NAMALWA (cell line): ENCODE measurements around the gene PITPNC1.
"Not testable (repeated sequence)": the region's sequence is repeated elsewhere in the genome, so short reads cannot be mapped to it uniquely, and the experiment has no call there.

ENCODE experiments used
- DNase-seq: peaks from one replicate; pipeline ENCODE4 v3.0.0-alpha.2; 2015; ENCODE audit warnings: low spot score

Gene PITPNC1

DNA sequence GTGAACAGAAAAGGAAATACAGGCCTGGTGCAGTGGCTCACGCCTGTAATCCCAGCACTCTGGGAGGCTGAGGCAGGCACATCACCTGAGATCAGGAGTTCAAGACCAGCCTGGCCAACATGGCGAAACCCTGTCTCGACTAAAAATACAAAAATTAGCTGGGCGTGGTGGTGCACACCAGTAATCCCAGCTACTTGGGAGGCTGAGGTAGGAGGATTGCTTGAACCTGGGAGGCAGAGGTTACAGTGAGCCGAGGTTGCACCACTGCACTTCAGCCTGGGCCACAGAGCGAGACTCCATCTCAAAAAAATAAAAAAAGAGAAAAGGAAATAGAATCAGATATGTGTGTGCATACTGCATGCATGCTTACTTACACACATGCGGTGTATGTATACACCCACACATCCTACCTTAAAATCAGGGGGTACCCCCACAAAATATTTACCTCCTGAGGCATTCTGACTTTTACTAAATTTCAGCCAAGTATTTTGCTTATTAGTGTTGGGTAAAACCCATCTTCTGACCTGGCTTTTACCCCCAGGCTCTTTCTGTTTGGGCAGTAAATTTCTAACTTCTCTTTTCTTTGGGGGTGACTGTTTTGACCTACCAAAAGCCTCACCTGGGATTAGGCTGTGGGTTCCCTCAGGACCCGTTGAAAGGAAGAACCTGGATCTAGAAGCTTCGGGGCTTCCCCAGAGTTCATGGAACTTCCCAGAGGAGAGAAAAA is 201.8 kb downstream of the PITPNC1 start:
- DNase-seq, result not testable (repeated sequence)

- DNase-seq, result no peak
Measured at GRCh38 chr17:67582673-67583081, 205.6 kb downstream of the PITPNC1 start.

DNA sequence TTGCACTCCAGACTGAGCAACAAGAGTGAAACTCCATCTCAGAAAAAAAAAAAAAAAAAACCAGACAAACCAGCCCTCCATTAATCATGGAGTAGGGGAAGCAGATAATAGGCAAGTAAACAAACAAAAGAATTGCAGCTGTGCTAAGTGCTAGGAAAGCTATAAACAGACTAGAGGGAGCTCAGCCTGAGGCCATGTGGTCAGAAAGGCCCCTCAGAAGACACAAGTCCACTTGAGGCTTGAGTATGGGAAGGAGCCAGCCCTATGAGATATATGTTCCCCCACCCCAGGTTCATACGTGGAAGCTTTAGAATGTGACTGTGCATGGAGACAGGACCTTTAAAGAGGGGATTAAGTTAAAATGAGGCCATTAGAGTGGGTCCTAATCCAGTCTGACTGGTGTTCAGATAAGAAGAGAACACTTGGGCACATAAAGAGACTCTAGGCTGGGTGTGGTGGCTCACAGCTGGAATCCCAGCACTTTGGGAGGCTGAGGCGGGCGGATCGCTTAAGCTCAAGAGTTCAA is 208.1 kb downstream of the PITPNC1 start:
- DNase-seq, result no peak

GRCh38 chr17:67588326-67588725 is 211.2 kb downstream of the PITPNC1 start:
- no peak for DNase-seq

GRCh38 chr17:67594115-67594880 is 217.2 kb downstream of the PITPNC1 start:
- DNase-seq, result peak; percentile 31

DNA sequence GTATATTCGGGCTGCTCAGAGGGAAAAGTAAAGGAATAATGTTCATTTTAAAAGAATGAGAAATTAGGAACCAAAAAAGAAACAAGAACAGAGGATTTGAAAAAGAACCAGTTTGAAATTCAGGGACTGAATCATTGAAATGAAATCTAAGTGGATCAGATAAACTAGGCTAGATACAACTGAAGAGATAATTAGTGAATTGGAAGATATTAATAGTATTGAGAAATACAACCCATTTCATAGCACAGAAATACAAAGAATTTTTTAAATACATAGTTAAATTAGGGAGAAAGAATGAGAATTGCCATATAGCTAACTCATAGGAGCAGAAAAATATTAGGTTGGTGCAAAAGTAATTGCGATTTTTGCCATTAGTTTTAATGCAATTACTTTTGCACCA is 223.3 kb downstream of the PITPNC1 start:
- no peak for DNase-seq

GRCh38 chr17:67601897-67602296 is 224.8 kb downstream of the PITPNC1 start:
- no peak for DNase-seq

GRCh38 chr17:67602444-67602843 is 225.4 kb downstream of the PITPNC1 start:
- no peak for DNase-seq

GRCh38 chr17:67602974-67603373 is 225.9 kb downstream of the PITPNC1 start:
- DNase-seq, result peak; percentile 82

DNA sequence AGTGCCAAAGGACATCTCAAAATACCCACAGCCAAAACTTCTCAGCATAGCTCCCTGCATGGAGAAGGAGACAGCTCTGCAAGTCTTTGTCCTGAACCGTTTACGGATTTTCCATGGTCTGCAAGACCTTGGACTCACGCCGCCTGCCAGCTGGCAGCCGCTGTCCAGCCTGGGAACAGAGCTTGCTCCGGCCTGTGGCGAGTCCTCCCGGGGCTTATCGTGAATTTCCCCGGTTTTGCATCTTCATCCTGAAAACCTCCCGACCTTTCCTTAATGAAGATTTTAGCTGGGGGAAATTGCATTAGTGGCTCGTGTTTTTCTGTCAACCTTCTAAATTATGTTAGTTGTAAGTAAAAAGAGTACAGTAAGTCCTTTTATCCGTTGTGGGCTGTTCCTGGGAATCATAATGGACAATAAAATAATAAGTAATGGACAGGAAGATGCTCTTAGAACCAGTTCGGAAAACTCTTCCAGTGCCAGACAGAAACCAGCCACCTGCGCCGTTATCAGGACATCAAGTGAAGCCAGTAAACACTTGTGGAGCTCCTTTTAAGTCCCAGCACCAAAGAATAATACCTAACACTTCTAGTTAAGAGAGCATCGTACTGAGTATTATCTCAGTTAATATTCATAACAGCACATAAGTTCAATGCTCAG is 228.3 kb downstream of the PITPNC1 start:
- DNase-seq, result no peak

- no peak for DNase-seq
Measured at GRCh38 chr17:67606471-67606870, 229.4 kb downstream of the PITPNC1 start.

DNA sequence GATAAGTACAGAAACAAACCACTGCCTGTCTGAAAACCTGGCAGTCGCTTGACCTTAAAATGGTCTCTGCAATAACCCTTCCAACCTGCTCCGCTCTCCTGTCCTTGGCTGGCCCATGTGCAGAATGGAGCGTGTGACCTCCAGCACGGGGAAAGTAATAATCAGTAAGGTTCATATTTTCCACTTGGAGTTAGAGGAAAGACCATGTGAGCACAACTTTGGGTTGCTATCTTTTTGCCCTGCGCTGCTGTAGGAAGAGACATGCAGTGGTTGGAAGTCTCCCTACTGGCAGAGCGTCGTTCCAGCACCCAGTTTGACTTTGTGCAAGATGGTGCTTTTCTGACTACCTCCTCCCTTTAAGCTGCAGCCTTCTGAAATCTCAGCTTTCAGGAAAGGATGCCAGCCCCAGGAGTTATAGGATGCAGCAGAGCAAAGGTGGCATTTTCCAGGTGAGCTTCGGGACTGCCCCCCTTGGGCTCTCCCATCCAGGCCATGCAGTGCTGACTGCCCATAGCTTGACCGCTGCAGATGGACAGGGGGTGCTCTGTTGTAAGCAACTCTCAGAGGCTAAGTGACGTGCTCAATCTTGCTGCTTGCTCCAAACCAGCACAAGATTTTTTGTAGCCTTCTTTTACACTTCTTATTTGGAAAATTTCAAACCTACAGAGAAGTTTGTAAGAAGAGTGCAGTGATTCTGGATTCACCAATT is 230.0 kb downstream of the PITPNC1 start:
- no peak for DNase-seq

DNA sequence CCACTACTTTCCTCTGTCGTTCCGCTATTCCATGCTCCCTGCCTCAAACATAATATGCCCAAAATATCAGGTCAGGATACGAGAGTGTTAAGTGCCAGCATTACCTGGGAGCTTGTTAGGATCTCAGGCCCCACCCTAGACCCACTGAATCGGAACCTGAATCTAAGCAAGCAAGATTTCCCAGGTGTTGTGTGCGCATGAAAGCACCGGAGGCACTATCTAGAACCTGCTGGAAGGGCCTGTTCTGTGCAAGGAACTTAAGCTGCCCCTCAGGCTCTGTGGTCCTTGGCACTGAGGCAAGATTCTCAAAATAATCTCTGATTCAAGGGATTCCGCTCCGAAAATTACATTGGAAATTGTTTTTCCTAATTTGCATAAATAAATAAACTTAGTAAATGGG is 233.0 kb downstream of the PITPNC1 start:
- no peak for DNase-seq

DNA sequence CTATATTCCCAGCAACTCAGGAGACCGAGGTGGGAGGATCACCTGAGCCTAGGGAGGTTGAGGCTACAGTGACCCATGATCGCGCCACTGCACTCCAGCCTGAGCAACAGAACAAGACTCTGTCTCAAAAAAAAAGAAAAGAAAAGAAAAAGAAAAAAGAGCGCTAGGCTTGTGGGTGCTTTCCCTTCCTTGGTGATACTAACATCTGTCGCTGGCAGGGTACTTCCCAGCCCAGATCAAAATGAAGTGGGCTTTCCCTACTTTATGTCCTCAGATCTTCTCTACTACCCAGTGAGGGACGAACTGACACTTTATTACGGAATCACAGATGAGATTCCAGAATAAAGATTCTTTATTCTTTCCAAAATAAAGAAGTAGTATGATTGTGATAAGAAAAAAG is 236.9 kb downstream of the PITPNC1 start:
- no peak for DNase-seq

DNA sequence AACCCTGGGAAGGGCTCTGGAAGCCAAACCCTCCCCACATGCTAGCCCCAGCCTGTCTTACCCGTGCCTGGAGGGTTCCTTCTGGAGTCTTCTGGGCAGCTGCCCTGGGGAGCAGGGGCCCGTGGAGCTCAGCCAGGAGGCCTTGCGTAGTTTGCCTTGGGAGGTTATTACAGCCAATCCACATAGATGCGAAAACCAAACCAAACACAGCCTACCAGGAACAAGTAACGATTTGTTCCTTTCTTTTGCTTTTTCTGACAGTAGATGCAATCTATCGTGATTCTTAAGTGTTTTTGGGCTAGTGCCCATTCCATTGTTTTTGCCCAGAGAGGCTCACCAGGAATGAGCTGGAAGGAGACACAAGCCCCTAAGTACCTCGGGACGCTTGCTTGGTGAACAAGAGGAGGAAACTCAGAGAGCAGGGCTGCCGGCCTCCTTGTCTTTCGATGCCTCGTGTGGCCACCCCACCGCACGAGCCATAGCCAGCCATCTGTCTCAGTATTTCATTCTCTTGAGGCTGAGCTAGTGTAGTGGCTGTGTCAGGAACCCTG is 238.0 kb downstream of the PITPNC1 start:
- no peak for DNase-seq

DNA sequence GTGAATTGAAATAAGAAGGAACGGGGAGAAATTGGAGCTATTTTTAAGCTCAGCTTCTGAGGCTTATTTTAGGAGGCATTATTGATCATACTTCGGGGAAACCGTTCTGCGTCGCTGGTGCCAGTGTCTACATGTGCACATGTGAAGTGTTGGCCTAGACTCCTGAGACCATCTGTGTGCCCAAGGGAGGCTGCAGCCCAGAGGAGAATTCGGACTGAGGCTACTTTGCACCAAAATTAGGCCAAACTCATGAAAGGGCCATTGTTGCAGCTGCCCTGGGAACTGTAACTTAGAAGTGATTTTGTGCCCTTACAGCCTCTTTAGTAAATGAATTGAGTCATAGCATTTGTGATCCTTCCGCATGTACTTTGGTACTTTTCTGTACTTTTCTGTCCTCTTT is 238.7 kb downstream of the PITPNC1 start:
- no peak for DNase-seq

DNA sequence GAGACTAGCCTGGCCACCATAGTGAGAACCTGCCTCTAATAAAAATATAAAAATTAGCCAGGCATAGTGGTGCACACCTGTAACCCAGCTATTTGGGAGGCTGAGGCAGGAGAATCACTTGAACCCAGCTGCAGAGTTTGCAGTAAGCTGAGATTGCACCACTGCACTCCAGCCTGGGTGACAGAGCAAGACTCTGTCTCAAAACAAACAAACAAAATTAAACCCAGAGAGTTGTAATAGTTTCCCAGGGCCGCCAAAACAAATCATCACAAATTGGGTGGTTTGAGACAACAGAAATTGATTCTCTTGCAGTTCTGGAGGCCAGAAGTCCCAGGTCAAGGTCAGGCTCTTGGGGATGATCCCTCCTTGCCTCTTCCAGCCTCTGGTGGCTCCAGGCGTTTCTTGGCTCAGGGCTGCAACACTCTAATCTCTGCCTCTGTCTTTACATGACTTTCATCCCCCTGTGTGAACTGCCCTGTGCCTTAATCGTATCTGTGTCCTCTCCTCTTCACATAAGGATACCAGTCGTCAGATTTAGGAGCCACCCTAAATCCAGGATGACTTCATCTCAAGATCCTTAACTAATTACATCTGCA is 240.3 kb downstream of the PITPNC1 start:
- no peak for DNase-seq

- DNase-seq, result no peak
Measured at GRCh38 chr17:67619555-67619954, 242.5 kb downstream of the PITPNC1 start.

DNA sequence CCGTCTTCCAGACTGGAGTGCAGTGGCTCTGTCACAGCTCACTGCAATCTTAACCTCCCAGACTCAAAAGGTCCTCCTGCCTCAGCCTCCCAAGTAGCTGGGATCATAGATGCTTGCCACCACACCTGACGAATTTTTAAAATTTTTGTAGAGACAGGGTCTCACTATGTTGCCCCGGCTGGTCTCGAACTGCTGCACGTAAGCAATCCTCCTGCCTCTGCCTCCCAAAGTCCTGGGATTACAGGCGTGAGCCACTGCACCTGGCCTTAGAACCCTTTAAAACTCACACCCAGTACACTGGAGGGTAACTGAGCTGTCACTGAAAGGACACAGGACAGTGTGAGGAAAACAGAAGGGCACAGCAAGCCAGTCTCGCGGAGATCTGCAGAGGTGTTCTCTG is 243.0 kb downstream of the PITPNC1 start:
- no peak for DNase-seq

- no peak for DNase-seq
Measured at GRCh38 chr17:67620636-67621035, 243.6 kb downstream of the PITPNC1 start.

DNA sequence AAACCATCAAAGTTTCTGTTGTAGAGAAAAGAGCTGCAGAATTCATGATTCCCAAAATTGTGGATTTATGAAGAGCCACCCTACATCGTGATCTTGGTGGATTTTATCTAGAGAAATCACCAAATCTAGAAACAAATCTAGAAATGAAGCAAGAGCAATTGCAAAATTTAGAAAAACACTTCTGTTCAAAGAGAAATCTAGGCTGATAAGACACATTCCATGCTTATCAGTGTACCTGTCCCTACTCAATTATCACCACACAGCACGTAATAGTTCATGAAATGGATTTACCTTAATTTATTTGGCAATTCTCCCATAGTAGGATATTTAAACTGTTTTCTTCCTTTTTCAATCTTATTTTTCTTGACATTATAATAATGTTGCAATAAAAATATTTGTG is 246.7 kb downstream of the PITPNC1 start:
- no peak for DNase-seq
